HuH-7.5 (cell line): ENCODE results near the gene FBH1.
"Not testable (repeated sequence)": the region's sequence is repeated elsewhere in the genome, so short reads cannot be mapped to it uniquely, and the experiment has no call there.

Experiments used
- DNase-seq: peaks from one replicate; pipeline ENCODE4 v3.0.0; 2011; ENCODE audit warnings: low spot score

Gene FBH1

GRCh38 chr10:5904227-5904626 is 14.2 kb downstream of the FBH1 start:
- DNase-seq: no peak

GRCh38 chr10:5905854-5906507 is 15.9 kb downstream of the FBH1 start:
- DNase-seq: no peak

GRCh38 chr10:5906651-5907050 is 16.6 kb downstream of the FBH1 start:
- no peak for DNase-seq

DNA sequence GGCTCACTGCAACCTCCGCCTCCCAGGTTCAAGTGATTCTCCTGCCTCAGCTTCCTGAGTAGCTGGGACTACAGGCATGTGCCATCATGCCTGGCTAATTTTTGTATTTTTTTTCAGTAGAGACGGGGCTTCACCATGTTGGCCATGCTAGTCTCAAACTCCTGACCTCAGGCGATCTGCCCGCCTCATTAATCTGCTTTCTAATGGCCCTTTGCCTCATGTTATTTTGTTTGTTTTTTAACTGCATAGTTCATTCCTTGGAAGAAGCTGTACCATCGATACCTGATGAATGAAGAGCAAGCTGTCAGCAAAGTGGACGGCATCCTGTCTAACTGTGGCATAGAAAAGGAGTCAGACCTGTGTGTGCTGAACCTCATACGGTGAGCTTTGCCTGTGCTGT is 18.6 kb downstream of the FBH1 start:
- DNase-seq: not testable (repeated sequence)

DNA sequence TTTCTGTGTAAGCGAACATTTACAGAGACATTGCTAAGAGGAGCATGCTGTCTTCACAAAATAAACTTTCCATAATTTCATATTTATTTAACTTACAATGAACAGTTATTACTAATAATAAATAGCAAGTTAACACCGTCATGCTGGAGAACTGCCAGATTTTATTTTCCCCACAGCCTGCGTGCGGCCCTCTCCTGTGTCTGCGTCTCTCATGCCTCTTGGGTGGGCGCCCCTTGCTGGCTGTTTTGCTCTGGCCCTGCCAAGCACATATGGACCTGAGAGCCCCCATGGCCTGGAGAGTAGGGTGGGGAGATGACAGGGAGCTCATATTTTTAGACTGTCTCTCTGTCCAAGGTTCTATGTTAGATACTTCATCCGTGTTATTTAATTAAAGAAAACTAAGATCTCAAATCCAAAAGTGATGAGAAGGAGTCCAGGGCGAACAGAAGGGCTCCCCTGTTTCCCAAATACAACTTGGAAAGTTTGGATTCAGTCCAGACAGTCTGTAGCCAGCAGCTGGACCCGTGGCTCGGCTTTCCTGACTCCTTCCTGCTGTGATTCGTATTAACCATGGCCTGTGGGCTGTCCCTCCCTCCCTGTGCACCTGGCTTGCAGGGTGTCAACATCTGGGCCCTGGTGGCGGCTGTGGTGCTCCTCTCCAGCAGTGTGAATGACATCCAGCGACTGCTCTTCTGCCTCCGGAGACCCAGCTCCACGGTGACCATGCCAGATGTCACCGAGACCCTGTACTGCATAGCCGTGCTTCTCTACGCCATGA is 20.5 kb downstream of the FBH1 start:
- no peak for DNase-seq

DNA sequence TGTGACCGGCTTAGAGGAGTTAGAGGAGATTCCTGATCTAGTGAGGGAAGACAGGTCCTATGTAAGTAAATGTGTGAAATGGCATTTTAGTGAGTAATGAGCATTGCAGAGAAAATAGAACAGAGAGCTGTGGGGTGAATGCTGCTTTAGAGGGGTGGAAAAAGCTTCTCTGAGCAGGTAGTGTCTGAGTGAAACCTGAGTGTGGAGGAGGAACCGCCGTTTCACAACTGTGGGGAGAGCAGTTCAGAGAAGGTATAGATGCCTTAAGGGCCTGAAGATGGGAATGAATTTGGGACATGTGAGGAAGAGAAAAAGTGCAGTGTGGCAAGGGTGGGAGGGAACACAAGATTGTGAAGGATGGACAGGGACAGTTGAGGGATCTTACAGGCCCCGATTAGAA is 21.6 kb downstream of the FBH1 start:
- DNase-seq: no peak

- DNase-seq: no peak
Measured at GRCh38 chr10:5913736-5914135, 23.7 kb downstream of the FBH1 start.

GRCh38 chr10:5915451-5915850 is 25.4 kb downstream of the FBH1 start:
- no peak for DNase-seq

DNA sequence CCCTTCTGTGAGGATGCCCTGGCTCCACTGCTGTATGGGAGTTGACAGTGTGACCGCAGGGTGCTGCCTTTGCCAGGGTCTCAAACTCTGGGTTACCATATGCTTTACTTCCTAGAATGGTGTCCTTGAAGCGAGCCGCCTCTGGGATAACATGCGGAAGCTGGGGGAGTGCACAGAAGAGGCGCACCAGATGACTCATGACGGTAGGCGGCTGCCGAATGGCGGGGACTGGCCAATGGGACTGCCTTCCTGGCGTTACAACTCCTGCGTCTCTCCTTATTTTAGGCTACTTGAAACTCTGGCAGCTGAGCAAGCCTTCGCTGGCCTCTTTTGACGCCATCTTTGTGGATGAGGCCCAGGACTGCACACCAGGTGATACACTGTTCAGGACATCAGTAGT is 27.3 kb downstream of the FBH1 start:
- no peak for DNase-seq

- no peak for DNase-seq
Measured at GRCh38 chr10:5918763-5919162, 28.7 kb downstream of the FBH1 start.

DNA sequence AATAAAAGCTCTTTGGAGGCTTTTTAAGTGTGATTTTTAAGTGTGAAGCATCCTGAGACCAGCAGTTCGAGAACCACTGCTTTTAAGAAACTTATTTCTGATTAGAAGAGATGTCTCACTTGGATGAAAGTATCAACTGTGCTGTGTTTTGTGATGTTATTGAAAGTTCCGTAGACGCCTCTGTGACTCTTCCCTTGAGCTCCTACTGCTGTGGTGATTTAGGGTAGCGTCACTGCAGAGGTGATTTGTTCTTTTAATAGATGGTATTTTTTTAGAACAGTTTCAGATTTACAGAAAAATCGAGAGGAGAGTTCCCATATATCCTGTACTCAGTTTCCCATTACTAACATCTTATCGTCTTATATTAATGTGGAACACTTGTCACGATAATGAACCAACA is 29.5 kb downstream of the FBH1 start:
- no peak for DNase-seq

- DNase-seq: no peak
Measured at GRCh38 chr10:5921746-5922145, 31.7 kb downstream of the FBH1 start.

DNA sequence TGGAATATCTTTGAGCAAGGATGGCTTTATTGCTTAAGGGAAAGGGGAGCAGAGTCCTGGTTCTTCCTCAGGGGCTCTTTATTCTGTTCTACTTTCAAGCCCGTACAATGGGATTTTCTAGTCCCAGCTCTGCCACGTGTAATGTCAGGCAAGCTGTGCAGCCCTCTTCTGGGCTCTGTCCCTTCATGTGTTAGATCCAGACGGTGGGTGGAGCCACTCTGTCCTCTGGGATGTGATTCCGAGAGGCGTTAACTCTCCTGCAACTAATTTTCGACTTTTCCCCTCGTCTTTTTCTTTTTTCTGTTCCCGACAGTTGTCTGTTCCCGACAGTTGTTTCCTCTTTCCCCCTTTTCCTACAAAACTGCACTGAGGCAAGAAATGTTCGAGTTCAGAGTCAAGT is 34.8 kb downstream of the FBH1 start:
- no peak for DNase-seq

DNA sequence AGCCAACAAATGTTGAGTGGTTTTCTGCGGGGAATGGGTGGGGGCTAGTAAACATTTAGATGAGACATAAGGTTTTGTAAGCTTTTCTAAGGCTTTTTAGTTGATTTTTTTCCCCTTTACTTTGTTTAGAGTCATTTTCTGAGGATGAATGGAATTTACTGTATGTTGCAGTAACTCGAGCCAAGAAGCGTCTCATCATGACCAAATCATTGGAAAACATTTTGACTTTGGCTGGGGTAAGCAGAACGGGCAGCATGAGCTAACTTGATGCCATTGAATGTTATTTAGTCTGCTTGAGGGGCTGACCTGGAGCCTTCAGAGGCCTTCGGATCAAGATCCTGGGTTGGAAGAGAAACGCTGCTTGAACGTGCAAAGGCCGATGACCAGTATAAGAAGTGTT is 37.3 kb downstream of the FBH1 start:
- no peak for DNase-seq

GRCh38 chr10:5929442-5929841 is 39.4 kb downstream of the FBH1 start:
- DNase-seq: no peak

DNA sequence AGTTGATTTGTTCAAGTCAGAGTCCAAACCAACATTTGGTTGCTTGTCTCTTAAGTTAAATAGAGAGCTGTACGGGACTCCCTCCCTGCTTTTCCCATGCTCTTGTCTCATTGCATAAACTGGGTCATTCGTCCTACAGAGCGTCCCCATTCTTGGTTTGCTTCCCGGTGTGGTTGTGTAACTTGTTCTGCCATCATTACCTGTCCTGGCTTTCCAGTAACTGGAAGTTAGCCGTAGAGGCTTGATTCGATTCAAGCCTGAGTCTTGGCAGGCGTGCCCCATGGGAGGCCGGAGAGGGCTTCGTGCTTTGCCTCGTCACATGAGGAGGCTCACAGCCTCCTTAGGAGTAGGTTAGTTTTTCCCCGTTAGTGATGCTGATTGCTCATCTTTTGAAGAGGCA is 40.2 kb downstream of the FBH1 start:
- DNase-seq: no peak

GRCh38 chr10:5932345-5932744 is 42.3 kb downstream of the FBH1 start:
- no peak for DNase-seq

- no peak for DNase-seq
Measured at GRCh38 chr10:5933909-5934546, 44.0 kb downstream of the FBH1 start.

DNA sequence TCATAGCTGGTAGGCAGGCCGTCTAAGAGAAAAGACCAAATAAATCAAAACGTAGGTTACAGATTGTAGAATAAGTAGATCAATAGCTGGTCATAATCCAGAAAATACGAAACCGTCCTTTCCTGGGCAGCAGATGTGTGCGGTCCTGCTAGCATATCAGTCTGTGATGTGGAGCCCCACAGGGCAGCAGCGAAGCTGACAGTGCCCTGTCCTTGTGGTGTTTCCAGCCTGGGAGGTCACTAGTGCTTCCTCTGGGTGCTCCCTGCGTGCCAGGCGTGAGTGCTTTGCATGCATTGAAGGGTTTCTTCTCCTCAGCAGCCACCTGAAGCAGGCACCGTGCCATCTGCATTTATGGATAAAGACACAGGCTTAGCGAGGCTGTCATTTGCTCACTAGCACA is 45.6 kb downstream of the FBH1 start:
- DNase-seq: no peak

- DNase-seq: no peak
Measured at GRCh38 chr10:5937016-5937415, 47.0 kb downstream of the FBH1 start.

DNA sequence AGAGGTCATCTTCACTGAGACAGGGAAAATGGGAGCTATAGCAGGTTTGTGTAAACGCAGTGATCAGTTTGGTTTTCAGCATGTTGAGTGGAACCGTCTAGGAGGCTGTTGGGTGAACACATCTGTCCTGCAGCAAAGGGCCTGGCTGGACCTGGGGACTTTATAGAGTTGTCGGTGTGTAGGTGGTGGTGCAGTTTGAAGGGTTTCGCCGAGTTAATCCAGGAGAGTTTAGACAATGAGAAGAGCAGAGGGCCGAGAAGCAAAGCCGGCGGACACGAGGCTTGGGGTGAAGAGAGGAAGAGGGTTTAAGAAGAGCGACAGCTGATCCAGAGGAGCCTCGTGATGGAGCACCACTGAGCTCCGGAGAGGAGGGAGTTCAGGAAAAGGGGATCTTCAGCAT is 48.2 kb downstream of the FBH1 start:
- DNase-seq: no peak

- DNase-seq: no peak
Measured at GRCh38 chr10:5940807-5941218, 50.8 kb downstream of the FBH1 start.

DNA sequence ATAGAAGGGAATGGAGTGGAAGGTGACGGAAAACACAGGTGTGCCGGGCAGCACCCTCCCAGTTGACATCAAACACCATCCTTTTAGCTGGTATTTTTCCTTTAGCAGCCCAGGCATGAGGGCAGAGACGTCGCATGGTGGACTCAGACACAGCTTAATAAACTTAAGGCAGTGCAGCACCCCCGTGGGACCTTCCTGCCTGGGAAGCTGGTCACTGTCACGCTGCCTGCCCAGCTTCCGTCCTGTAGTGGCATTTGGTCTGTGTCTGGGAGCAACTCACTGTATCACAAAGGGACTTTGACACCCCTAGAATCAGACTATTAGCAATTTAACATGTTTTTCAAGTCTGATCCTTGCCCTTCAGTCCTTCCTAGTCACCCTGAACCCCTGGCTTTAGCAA is 51.5 kb downstream of the FBH1 start:
- DNase-seq: no peak
